HEK293 (cell line): Measurements from ENCODE around the gene NCLN.

Experiments
- CTCF ChIA-PET: fragments of 350-600 bp; formaldehyde crosslinking; extraction: SDS; loops from one replicate; lab custom pipeline; 2021; ENCODE audit warnings: antibody characterized with exemption; lab: Yijun Ruan, JAX
- POLR2A ChIA-PET: fragments of 300-600 bp; formaldehyde crosslinking; extraction: SDS; loops from one replicate; lab custom pipeline; 2020; ENCODE audit warnings: antibody characterized with exemption, inconsistent platforms; lab: Yijun Ruan, JAX
- H3K27ac ChIP-seq: fragments of 200-500 bp; sonication (Bioruptor generic); 2 replicates; pipeline ENCODE4 v1.5.1; 2014; ENCODE audit warnings: low read depth, low read length, control low read depth, inconsistent platforms; ENCODE audit errors: extremely low read depth
- H3K36me3 ChIP-seq, 2 experiments: fragments of 200-500 bp in 1 of 2; sonication (Bioruptor generic) in 1 of 2; 1 replicate in 1 of 2; 2 replicates in 1 of 2; pipeline ENCODE4 v1.5.1; 2014 to 2017; ENCODE audit warnings: inconsistent platforms in 2 of 2, low read length in 2 of 2; ENCODE audit not compliant: control insufficient read depth in 2 of 2, insufficient read depth in 1 of 2
- H3K4me1 ChIP-seq: fragments of 200-500 bp; sonication (Bioruptor generic); 2 replicates; pipeline ENCODE4 v1.5.1; 2014; ENCODE audit warnings: mild to moderate bottlenecking, low read length, inconsistent platforms; ENCODE audit not compliant: control insufficient read depth, insufficient read depth
- H3K4me3 ChIP-seq: 2 replicates; pipeline ENCODE4 v1.5.1; 2011; ENCODE audit warnings: low read depth, mild to moderate bottlenecking, control low read depth, low read length, moderate library complexity
- H3K9me3 ChIP-seq: fragments of 200-500 bp; sonication (Bioruptor generic); 2 replicates; pipeline ENCODE4 v1.5.1; 2014; ENCODE audit warnings: low read depth, low read length, inconsistent platforms; ENCODE audit not compliant: control insufficient read depth, insufficient read depth
- BCL11B ChIP-seq: fragments of 450-650 bp; formaldehyde crosslinking; IDR thresholded peaks from 2 replicates; pipeline ENCODE4 v1.5.1; 2016; ENCODE audit warnings: low read depth, missing biosample characterization, missing genetic modification characterization
- CTCF ChIP-seq: fragments of 450-650 bp; formaldehyde crosslinking; IDR thresholded peaks from 2 replicates; pipeline ENCODE4 v1.5.1; 2016; ENCODE audit warnings: missing biosample characterization, missing genetic modification characterization
- EGR2 ChIP-seq: fragments of 450-650 bp; formaldehyde crosslinking; IDR thresholded peaks from 2 replicates; pipeline ENCODE4 v1.5.1; 2016; ENCODE audit warnings: low read depth, missing biosample characterization, missing genetic modification characterization
- GLI4 ChIP-seq: fragments of 450-650 bp; formaldehyde crosslinking; IDR thresholded peaks from 2 replicates; pipeline ENCODE4 v1.5.1; 2016; ENCODE audit warnings: missing biosample characterization, missing genetic modification characterization
- HOXC10 ChIP-seq: sonication (generic); formaldehyde crosslinking; IDR thresholded peaks from 2 replicates; pipeline ENCODE4 v1.8.1; 2023; ENCODE audit warnings: mild to moderate bottlenecking, missing genetic modification reagents
- KLF10 ChIP-seq: fragments of 450-650 bp; IDR thresholded peaks from 2 replicates; pipeline ENCODE4 v1.5.1; 2018; ENCODE audit warnings: missing biosample characterization, mild to moderate bottlenecking, missing genetic modification characterization
- KLF9 ChIP-seq: fragments of 450-650 bp; formaldehyde crosslinking; IDR thresholded peaks from 2 replicates; pipeline ENCODE4 v1.5.1; 2016; ENCODE audit warnings: missing biosample characterization, missing genetic modification characterization, low read depth
- MYNN ChIP-seq: fragments of 450-650 bp; formaldehyde crosslinking; IDR thresholded peaks from 2 replicates; pipeline ENCODE4 v1.5.1; 2016; ENCODE audit warnings: missing biosample characterization, missing genetic modification characterization, borderline replicate concordance
- OSR2 ChIP-seq: fragments of 450-650 bp; formaldehyde crosslinking; IDR thresholded peaks from 2 replicates; pipeline ENCODE4 v1.5.1; 2016; ENCODE audit warnings: missing biosample characterization, missing genetic modification characterization
- SCRT1 ChIP-seq: fragments of 450-650 bp; formaldehyde crosslinking; IDR thresholded peaks from 2 replicates; pipeline ENCODE4 v1.5.1; 2016; ENCODE audit warnings: missing biosample characterization, missing genetic modification characterization, borderline replicate concordance
- SCRT2 ChIP-seq: fragments of 450-650 bp; formaldehyde crosslinking; IDR thresholded peaks from 2 replicates; pipeline ENCODE4 v1.5.1; 2016; ENCODE audit warnings: missing biosample characterization, missing genetic modification characterization
- SETDB1 ChIP-seq: IDR thresholded peaks from one replicate; pipeline ENCODE4 v1.6.1; 2017; ENCODE audit warnings: mild to moderate bottlenecking, low read length, moderate library complexity, mixed read lengths; ENCODE audit not compliant: insufficient read length
- ZBTB10 ChIP-seq: fragments of 450-650 bp; formaldehyde crosslinking; IDR thresholded peaks from 2 replicates; pipeline ENCODE4 v1.5.1; 2016; ENCODE audit warnings: missing biosample characterization, missing genetic modification characterization
- ZNF112 ChIP-seq: fragments of 450-650 bp; formaldehyde crosslinking; IDR thresholded peaks from 2 replicates; pipeline ENCODE4 v1.5.0; 2017; ENCODE audit warnings: missing biosample characterization, missing genetic modification characterization
- ZNF16 ChIP-seq: fragments of 450-650 bp; formaldehyde crosslinking; IDR thresholded peaks from 2 replicates; pipeline ENCODE4 v1.5.1; 2016; ENCODE audit warnings: low read depth, missing biosample characterization, missing genetic modification characterization
- ZNF23 ChIP-seq: fragments of 450-650 bp; formaldehyde crosslinking; IDR thresholded peaks from 2 replicates; pipeline ENCODE4 v1.5.1; 2016; ENCODE audit warnings: missing biosample characterization, missing genetic modification characterization, borderline replicate concordance
- ZNF423 ChIP-seq: fragments of 450-650 bp; formaldehyde crosslinking; IDR thresholded peaks from 2 replicates; pipeline ENCODE4 v1.5.1; 2016; ENCODE audit warnings: missing biosample characterization, missing genetic modification characterization
- ZNF426 ChIP-seq: fragments of 450-650 bp; formaldehyde crosslinking; IDR thresholded peaks from 2 replicates; pipeline ENCODE4 v1.5.1; 2017; ENCODE audit warnings: missing biosample characterization, missing genetic modification characterization, mild to moderate bottlenecking, inconsistent platforms, moderate library complexity
- ZNF510 ChIP-seq: fragments of 450-650 bp; formaldehyde crosslinking; IDR thresholded peaks from 2 replicates; pipeline ENCODE4 v1.5.1; 2018; ENCODE audit warnings: mild to moderate bottlenecking, missing genetic modification characterization, missing biosample characterization; ENCODE audit not compliant: insufficient replicate concordance
- ZNF544 ChIP-seq: fragments of 450-650 bp; formaldehyde crosslinking; IDR thresholded peaks from 2 replicates; pipeline ENCODE4 v1.5.0; 2017; ENCODE audit warnings: missing biosample characterization, missing genetic modification characterization
- ZNF76 ChIP-seq: fragments of 450-650 bp; formaldehyde crosslinking; IDR thresholded peaks from 2 replicates; pipeline ENCODE4; 2016; ENCODE audit warnings: low read depth, missing biosample characterization, missing genetic modification characterization, borderline replicate concordance
- TF ChIP-seq, protein P1 (sequence below): fragments of 450-650 bp; formaldehyde crosslinking; IDR thresholded peaks from 2 replicates; pipeline ENCODE4 v1.5.1; 2016; ENCODE audit warnings: missing biosample characterization, missing genetic modification characterization
- TF ChIP-seq, protein P2 (sequence below): sonication (generic); formaldehyde crosslinking; IDR thresholded peaks from 2 replicates; pipeline ENCODE4 v1.8.1; 2022; ENCODE audit warnings: mild to moderate bottlenecking, moderate library complexity, missing genetic modification reagents
- TF ChIP-seq, protein P3 (sequence below): fragments of 450-650 bp; formaldehyde crosslinking; IDR thresholded peaks from 2 replicates; pipeline ENCODE4 v1.5.1; 2017; ENCODE audit warnings: missing biosample characterization, missing genetic modification characterization

Gene NCLN

GRCh38 chr19:3186891-3187661, 1.3 kb downstream of the NCLN start (continued):
- TF ChIP-seq KLF10 (tag by site-specific recombination) (no peak), ZNF544 (tag by site-specific recombination) (no peak), EGR2 (peak; percentile 89), ZBTB10 (tag by site-specific recombination) (no peak), ZNF112 (tag by site-specific recombination) (no peak), KLF9 (tag by site-specific recombination) (0 out of 2 replicates have a peak, but pooled peaks have one; percentile 12), ZNF423 (tag by site-specific recombination) (no peak), ZNF16 (tag by site-specific recombination) (no peak), SCRT2 (tag by site-specific recombination) (no peak), CTCF (tag by site-specific recombination) (no peak), SETDB1 (no peak), SCRT1 (tag by site-specific recombination) (no peak)

GRCh38 chr19:3187662-3188511, 2.2 kb downstream of the NCLN start:
- no peaks in the 10 kb centered on the region for H3K9me3 ChIP-seq
- H3K4me1 ChIP-seq = peaks cover 5% of the 10 kb centered on the region
- H3K36me3 ChIP-seq = peaks cover 0 to 33% of the 10 kb centered on the region in 2 experiments; a peak in 1 of 3 replicates
- CTCF ChIA-PET = interaction anchor here (1.3 kb wide), 1 partner anchor 12 kb away, joined by 6 read pairs; no protein-coding TSS in a partner anchor
- POLR2A ChIA-PET = no interaction called here
- H3K27ac ChIP-seq = no peak overlapping the region
- H3K4me3 ChIP-seq = no peak overlapping the region
- TF ChIP-seq ZNF23 (tag by site-specific recombination) (no peak), BCL11B (tag by site-specific recombination) (no peak), MYNN (tag by site-specific recombination) (no peak), HOXC10 (CRISPR knock-in tag) (no peak), ZNF76 (no peak), OSR2 (tag by site-specific recombination) (no peak), GLI4 (no peak), ZNF510 (tag by site-specific recombination) (no peak), ZNF426 (no peak)
- TF ChIP-seq, protein P1, sequence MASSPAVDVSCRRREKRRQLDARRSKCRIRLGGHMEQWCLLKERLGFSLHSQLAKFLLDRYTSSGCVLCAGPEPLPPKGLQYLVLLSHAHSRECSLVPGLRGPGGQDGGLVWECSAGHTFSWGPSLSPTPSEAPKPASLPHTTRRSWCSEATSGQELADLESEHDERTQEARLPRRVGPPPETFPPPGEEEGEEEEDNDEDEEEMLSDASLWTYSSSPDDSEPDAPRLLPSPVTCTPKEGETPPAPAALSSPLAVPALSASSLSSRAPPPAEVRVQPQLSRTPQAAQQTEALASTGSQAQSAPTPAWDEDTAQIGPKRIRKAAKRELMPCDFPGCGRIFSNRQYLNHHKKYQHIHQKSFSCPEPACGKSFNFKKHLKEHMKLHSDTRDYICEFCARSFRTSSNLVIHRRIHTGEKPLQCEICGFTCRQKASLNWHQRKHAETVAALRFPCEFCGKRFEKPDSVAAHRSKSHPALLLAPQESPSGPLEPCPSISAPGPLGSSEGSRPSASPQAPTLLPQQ = no peak
- TF ChIP-seq, protein P2, sequence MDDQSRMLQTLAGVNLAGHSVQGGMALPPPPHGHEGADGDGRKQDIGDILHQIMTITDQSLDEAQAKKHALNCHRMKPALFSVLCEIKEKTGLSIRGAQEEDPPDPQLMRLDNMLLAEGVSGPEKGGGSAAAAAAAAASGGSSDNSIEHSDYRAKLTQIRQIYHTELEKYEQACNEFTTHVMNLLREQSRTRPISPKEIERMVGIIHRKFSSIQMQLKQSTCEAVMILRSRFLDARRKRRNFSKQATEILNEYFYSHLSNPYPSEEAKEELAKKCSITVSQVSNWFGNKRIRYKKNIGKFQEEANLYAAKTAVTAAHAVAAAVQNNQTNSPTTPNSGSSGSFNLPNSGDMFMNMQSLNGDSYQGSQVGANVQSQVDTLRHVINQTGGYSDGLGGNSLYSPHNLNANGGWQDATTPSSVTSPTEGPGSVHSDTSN (CRISPR knock-in tag) = no peak
- TF ChIP-seq, protein P3, sequence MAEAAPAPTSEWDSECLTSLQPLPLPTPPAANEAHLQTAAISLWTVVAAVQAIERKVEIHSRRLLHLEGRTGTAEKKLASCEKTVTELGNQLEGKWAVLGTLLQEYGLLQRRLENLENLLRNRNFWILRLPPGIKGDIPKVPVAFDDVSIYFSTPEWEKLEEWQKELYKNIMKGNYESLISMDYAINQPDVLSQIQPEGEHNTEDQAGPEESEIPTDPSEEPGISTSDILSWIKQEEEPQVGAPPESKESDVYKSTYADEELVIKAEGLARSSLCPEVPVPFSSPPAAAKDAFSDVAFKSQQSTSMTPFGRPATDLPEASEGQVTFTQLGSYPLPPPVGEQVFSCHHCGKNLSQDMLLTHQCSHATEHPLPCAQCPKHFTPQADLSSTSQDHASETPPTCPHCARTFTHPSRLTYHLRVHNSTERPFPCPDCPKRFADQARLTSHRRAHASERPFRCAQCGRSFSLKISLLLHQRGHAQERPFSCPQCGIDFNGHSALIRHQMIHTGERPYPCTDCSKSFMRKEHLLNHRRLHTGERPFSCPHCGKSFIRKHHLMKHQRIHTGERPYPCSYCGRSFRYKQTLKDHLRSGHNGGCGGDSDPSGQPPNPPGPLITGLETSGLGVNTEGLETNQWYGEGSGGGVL (tag by site-specific recombination) = no peak
